ENCODE data around the gene UBQLN3.

DNA sequence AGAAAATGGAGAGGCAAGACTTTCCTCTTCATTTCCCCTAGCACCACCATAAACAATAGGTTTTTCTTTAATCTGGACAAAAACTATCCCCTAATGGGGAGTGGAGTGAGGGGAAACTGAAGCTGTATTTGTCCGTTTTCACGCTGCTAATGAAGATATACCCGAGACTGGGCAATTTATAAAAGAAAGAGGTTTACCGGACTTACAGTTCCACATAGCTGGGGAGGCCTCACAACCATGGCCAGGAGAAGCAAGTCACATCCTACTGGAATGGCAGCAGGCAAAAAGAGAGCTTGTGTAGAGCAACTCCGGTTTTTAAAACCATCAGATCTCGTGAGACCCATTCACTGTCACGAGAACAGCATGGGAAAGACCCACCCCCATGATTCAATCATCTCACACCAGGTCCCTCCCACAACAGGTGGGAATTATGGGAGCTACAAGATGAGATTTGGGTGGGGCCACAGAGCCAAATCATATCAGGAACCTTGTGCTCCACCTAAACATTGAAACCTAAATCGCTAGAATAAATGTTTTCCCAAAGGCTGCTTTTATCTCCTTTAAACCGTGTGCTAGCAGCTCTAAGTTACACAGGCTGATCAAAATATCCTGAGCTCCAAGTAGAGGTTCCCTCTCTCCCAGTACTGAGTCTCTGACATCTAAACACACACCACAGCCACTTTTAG, 4.3 kb downstream of the UBQLN3 start:
- TF ChIP-seq, protein P1, sequence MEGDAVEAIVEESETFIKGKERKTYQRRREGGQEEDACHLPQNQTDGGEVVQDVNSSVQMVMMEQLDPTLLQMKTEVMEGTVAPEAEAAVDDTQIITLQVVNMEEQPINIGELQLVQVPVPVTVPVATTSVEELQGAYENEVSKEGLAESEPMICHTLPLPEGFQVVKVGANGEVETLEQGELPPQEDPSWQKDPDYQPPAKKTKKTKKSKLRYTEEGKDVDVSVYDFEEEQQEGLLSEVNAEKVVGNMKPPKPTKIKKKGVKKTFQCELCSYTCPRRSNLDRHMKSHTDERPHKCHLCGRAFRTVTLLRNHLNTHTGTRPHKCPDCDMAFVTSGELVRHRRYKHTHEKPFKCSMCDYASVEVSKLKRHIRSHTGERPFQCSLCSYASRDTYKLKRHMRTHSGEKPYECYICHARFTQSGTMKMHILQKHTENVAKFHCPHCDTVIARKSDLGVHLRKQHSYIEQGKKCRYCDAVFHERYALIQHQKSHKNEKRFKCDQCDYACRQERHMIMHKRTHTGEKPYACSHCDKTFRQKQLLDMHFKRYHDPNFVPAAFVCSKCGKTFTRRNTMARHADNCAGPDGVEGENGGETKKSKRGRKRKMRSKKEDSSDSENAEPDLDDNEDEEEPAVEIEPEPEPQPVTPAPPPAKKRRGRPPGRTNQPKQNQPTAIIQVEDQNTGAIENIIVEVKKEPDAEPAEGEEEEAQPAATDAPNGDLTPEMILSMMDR (IDR thresholded peaks at IDR 0.05) = no peak
- no peak for TF ChIP-seq POLR2A (IDR thresholded peaks at IDR 0.05)
- no peak for TF ChIP-seq EP300 (IDR thresholded peaks at IDR 0.05; ENCODE audit: low read depth)
